Keratinocyte (primary cell): ENCODE data around the gene MMD2. TPM values are rescaled to one million over a fixed set of nuclear protein-coding genes. Genes with fewer than 3 reads are reported as not detected.
A peak's percentile ranks its signal among the peaks of the same experiment; 100 is the strongest.

Experiments used
- DNase-seq: peaks from one replicate; pipeline ENCODE4 v3.0.0-alpha.2; 2011; ENCODE audit warnings: low read depth, missing footprints, low spot score
- FAIRE-seq: peaks from 2 replicates; lab custom pipeline; 2011; peaks lifted over from hg19 to GRCh38; lab: Jason Lieb, UNC
- H2AFZ ChIP-seq: 2 replicates; pipeline ENCODE4 v1.6.0; 2012; ENCODE audit warnings: low read length, control low read depth, inconsistent platforms; ENCODE audit not compliant: control insufficient read depth
- H3K27ac ChIP-seq: 2 replicates; pipeline ENCODE4 v1.5.1; 2011; ENCODE audit warnings: low read length; ENCODE audit not compliant: control insufficient read depth, insufficient read depth
- H3K27me3 ChIP-seq: 3 replicates; pipeline ENCODE4 v1.6.0; 2011; ENCODE audit warnings: low read length; ENCODE audit not compliant: control insufficient read depth, insufficient read depth; ENCODE audit errors: extremely low read depth
- H3K36me3 ChIP-seq, 2 experiments: 2 replicates in 1 of 2; 3 replicates in 1 of 2; pipeline ENCODE4 v1.5.1; 2011; ENCODE audit warnings: low read length in 2 of 2, mild to moderate bottlenecking in 1 of 2; ENCODE audit not compliant: control insufficient read depth in 2 of 2, insufficient read depth in 2 of 2; ENCODE audit errors: extremely low read depth in 1 of 2
- H3K4me1 ChIP-seq: 3 replicates; pipeline ENCODE4 v1.5.1; 2011; ENCODE audit warnings: low read length; ENCODE audit not compliant: control insufficient read depth, insufficient read depth; ENCODE audit errors: extremely low read depth
- H3K4me2 ChIP-seq: 3 replicates; pipeline ENCODE4 v1.6.0; 2011; ENCODE audit warnings: low read depth, low read length; ENCODE audit not compliant: control insufficient read depth, insufficient read depth; ENCODE audit errors: extremely low read depth
- H3K4me3 ChIP-seq, 3 experiments: fragments of 200-600 bp in 1 of 3; sonication (generic) in 1 of 3; 2 replicates in 2 of 3; 3 replicates in 1 of 3; pipeline ENCODE4 v1.5.1; 2011 to 2016; ENCODE audit warnings: low read length in 3 of 3, mild to moderate bottlenecking in 3 of 3, control low read depth in 2 of 3, inconsistent platforms in 1 of 3, low read depth in 1 of 3, mixed read lengths in 1 of 3, mixed run types in 1 of 3, moderate library complexity in 1 of 3; ENCODE audit not compliant: control insufficient read depth in 2 of 3, insufficient read depth in 2 of 3; ENCODE audit errors: extremely low read depth in 1 of 3
- H3K79me2 ChIP-seq: 2 replicates; pipeline ENCODE4 v1.6.0; 2012; ENCODE audit warnings: low read length; ENCODE audit not compliant: control insufficient read depth, insufficient read depth
- H3K9ac ChIP-seq: 3 replicates; pipeline ENCODE4 v1.6.0; 2011; ENCODE audit warnings: low read length; ENCODE audit not compliant: control insufficient read depth, insufficient read depth; ENCODE audit errors: extremely low read depth
- H3K9me1 ChIP-seq: 3 replicates; pipeline ENCODE4 v1.6.0; 2011; ENCODE audit warnings: low read length; ENCODE audit not compliant: control insufficient read depth, insufficient read depth; ENCODE audit errors: extremely low read depth
- H3K9me3 ChIP-seq: 2 replicates; pipeline ENCODE4 v1.5.1; 2012; ENCODE audit warnings: low read depth, low read length; ENCODE audit not compliant: control insufficient read depth
- H4K20me1 ChIP-seq: 3 replicates; pipeline ENCODE4 v1.6.0; 2011; ENCODE audit warnings: low read length; ENCODE audit not compliant: control insufficient read depth, insufficient read depth; ENCODE audit errors: extremely low read depth
- CTCF ChIP-seq, 3 experiments: IDR thresholded peaks in 1 of 3; conservative IDR thresholded peaks in 1 of 3; optimal IDR thresholded peaks in 1 of 3; 2 replicates in 2 of 3; 3 replicates in 1 of 3; pipeline versions ENCODE3 to v1.5.1; 2011; ENCODE audit warnings: low read length in 3 of 3, mild to moderate bottlenecking in 3 of 3, moderate library complexity in 2 of 3, control low read depth in 1 of 3, inconsistent platforms in 1 of 3; ENCODE audit not compliant: insufficient read depth in 2 of 3; ENCODE audit errors: extremely low read depth in 1 of 3
- EZH2 ChIP-seq: IDR thresholded peaks from one replicate; pipeline ENCODE4 v1.6.1; 2012; ENCODE audit warnings: inconsistent platforms, mild to moderate bottlenecking, low read length, moderate library complexity
- dilution Hi-C: fragments of 300-500 bp; cut with MboI; formaldehyde crosslinking; loops from one replicate; pipeline ENCODE4 v1.7.0; 2020; ENCODE audit warnings: low sequenced_read_pairs; ENCODE audit not compliant: extremely low pct_ligation_motif_present
- polyA plus RNA-seq, 5 experiments: library from polyadenylated mRNA; depleted of rRNA in 3 of 5; stranded (reverse) in 3 of 5; stranded (forward) in 1 of 5; unstranded in 1 of 5; fragments of >200 nt; gene quantifications; 1 replicate in 1 of 5; 2 replicates in 3 of 5; 3 replicates in 1 of 5; pipeline versions ENCODE4 v1.2.1 to v1.2.3, GENCODE V29; 2011 to 2012; ENCODE audit warnings: missing spikeins in 2 of 5, low read depth in 1 of 5, low replicate concordance in 1 of 5

Gene MMD2
- polyA plus RNA-seq, 1 donor (not counting 4 experiments of a cell fraction or from before 2014, with no cell fraction given) = not detected

GRCh38 chr7:5001911-5002310 is 42.9 kb upstream of the MMD2 start:
- Histone ChIP-seq H3K9me3 (no peaks in the 10 kb centered on the region), H3K4me2 (peak overlapping the region; percentile 37), H3K9me1 (no peaks in the 10 kb centered on the region), H3K27ac (no peak overlapping the region), H3K27me3 (no peaks in the 10 kb centered on the region), H3K4me3 (no peak overlapping the region), H3K79me2 (no peaks in the 10 kb centered on the region), H4K20me1 (no peaks in the 10 kb centered on the region), H2AFZ (no peak overlapping the region), H3K9ac (no peak overlapping the region), H3K4me1 (peaks cover 9% of the 10 kb centered on the region), H3K36me3 (peaks cover 8 to 10% of the 10 kb centered on the region in 2 experiments)
- FAIRE-seq (no peak), DNase-seq (no peak)
- dilution Hi-C loops = no loop called here
- TF ChIP-seq EZH2 (no peak), CTCF (optimal IDR thresholded peaks at IDR 0.05 in 1 of 3, IDR thresholded peaks at IDR 0.05 in 1 of 3, conservative IDR thresholded peaks at IDR 0.05 in 1 of 3; ENCODE audit: extremely low read depth in 1 of 3, insufficient read depth in 2 of 3, low read length in 3 of 3) (no peak)

GRCh38 chr7:5001003-5001402 is 42.0 kb upstream of the MMD2 start:
- TF ChIP-seq EZH2 = no peak
- TF ChIP-seq CTCF (optimal IDR thresholded peaks at IDR 0.05 in 1 of 3, IDR thresholded peaks at IDR 0.05 in 1 of 3, conservative IDR thresholded peaks at IDR 0.05 in 1 of 3; ENCODE audit: extremely low read depth in 1 of 3, insufficient read depth in 2 of 3, low read length in 3 of 3) = no peak
- no peak overlapping the region for H3K27ac ChIP-seq
- no peaks in the 10 kb centered on the region for H3K79me2 ChIP-seq
- DNase-seq = no peak
- H2AFZ ChIP-seq = no peak overlapping the region
- H3K9me3 ChIP-seq = no peaks in the 10 kb centered on the region
- peaks cover 9% of the 10 kb centered on the region for H3K4me1 ChIP-seq
- no peaks in the 10 kb centered on the region for H3K27me3 ChIP-seq
- H3K4me3 ChIP-seq = no peak overlapping the region
- FAIRE-seq = no peak
- no peak overlapping the region for H3K9ac ChIP-seq
- no peaks in the 10 kb centered on the region for H4K20me1 ChIP-seq
- dilution Hi-C loops = no loop called here
- H3K9me1 ChIP-seq = no peaks in the 10 kb centered on the region
- no peak overlapping the region for H3K4me2 ChIP-seq
- peaks cover 8 to 16% of the 10 kb centered on the region in 2 experiments for H3K36me3 ChIP-seq
